ENCODE results near the gene BDH1.
"Not testable (repeated sequence)": the region's sequence is repeated elsewhere in the genome, so short reads cannot be mapped to it uniquely, and the experiment has no call there.

The BDH1 gene

GRCh38 chr3:197518881-197519421 lies 36.8 kb downstream of the BDH1 start:
- Histone ChIP-seq H3K36me3 (ENCODE audit: insufficient read depth, insufficient read length, low read length) (peaks cover 11% of the 10 kb centered on the region), H3K9ac (ENCODE audit: insufficient read length, low read depth) (no peak overlapping the region), H3K27me3 (ENCODE audit: insufficient read depth, insufficient read length) (no peaks in the 10 kb centered on the region), H3K4me3 (ENCODE audit: insufficient read length, low read depth) (no peak overlapping the region), H3K9me3 (ENCODE audit: insufficient read depth, low read length) (no peaks in the 10 kb centered on the region), H3K4me1 (ENCODE audit: insufficient read depth, insufficient read length) (peaks cover 8% of the 10 kb centered on the region)
- TF ChIP-seq SUZ12 (IDR thresholded peaks at IDR 0.05; ENCODE audit: extremely low read depth, insufficient read depth, insufficient read length) (no peak), YY1 (IDR thresholded peaks at IDR 0.05; ENCODE audit: insufficient read depth, insufficient read length) (no peak), ZNF274 (IDR thresholded peaks at IDR 0.05; ENCODE audit: low read depth, low read length) (no peak)
- DNase-seq (ENCODE audit: low read depth, low spot score): no peak

GRCh38 chr3:197517922-197518683 lies 37.7 kb downstream of the BDH1 start:
- H3K4me1 ChIP-seq (ENCODE audit: insufficient read depth, insufficient read length); H3K27me3 ChIP-seq (ENCODE audit: insufficient read depth, insufficient read length); H3K9ac ChIP-seq (ENCODE audit: insufficient read length, low read depth); H3K4me3 ChIP-seq (ENCODE audit: insufficient read length, low read depth); H3K9me3 ChIP-seq (ENCODE audit: insufficient read depth, low read length); DNase-seq (ENCODE audit: low read depth, low spot score): not testable (repeated sequence)
- peaks cover 12% of the 10 kb centered on the region for H3K36me3 ChIP-seq (ENCODE audit: insufficient read depth, insufficient read length, low read length)

GRCh38 chr3:197516890-197517606 lies 38.7 kb downstream of the BDH1 start:
- H3K9ac ChIP-seq (ENCODE audit: insufficient read length, low read depth); DNase-seq (ENCODE audit: low read depth, low spot score); H3K4me3 ChIP-seq (ENCODE audit: insufficient read length, low read depth); H3K9me3 ChIP-seq (ENCODE audit: insufficient read depth, low read length); H3K27me3 ChIP-seq (ENCODE audit: insufficient read depth, insufficient read length); H3K4me1 ChIP-seq (ENCODE audit: insufficient read depth, insufficient read length): not testable (repeated sequence)
- H3K36me3 ChIP-seq (ENCODE audit: insufficient read depth, insufficient read length, low read length): peaks cover 10% of the 10 kb centered on the region

- Histone ChIP-seq H3K4me3 (ENCODE audit: insufficient read length, low read depth) (no peak overlapping the region), H3K4me1 (ENCODE audit: insufficient read depth, insufficient read length) (peaks cover 8% of the 10 kb centered on the region), H3K9ac (ENCODE audit: insufficient read length, low read depth) (no peak overlapping the region), H3K27me3 (ENCODE audit: insufficient read depth, insufficient read length) (no peaks in the 10 kb centered on the region), H3K36me3 (ENCODE audit: insufficient read depth, insufficient read length, low read length) (peaks cover 15% of the 10 kb centered on the region), H3K9me3 (ENCODE audit: insufficient read depth, low read length) (no peaks in the 10 kb centered on the region)
- TF ChIP-seq SUZ12 (IDR thresholded peaks at IDR 0.05; ENCODE audit: extremely low read depth, insufficient read depth, insufficient read length): no peak
- TF ChIP-seq YY1 (IDR thresholded peaks at IDR 0.05; ENCODE audit: insufficient read depth, insufficient read length): no peak
- no peak for TF ChIP-seq ZNF274 (IDR thresholded peaks at IDR 0.05; ENCODE audit: low read depth, low read length)
- no peak for DNase-seq (ENCODE audit: low read depth, low spot score)
These were observed 39.3 kb downstream of the BDH1 start for GRCh38 chr3:197516517-197516889.

GRCh38 chr3:197514786-197515355 lies 40.9 kb downstream of the BDH1 start:
- DNase-seq (ENCODE audit: low read depth, low spot score): no peak
- Histone ChIP-seq H3K9me3 (ENCODE audit: insufficient read depth, low read length) (no peaks in the 10 kb centered on the region), H3K4me1 (ENCODE audit: insufficient read depth, insufficient read length) (no peaks in the 10 kb centered on the region), H3K27me3 (ENCODE audit: insufficient read depth, insufficient read length) (peaks cover 1% of the 10 kb centered on the region), H3K36me3 (ENCODE audit: insufficient read depth, insufficient read length, low read length) (peaks cover 23% of the 10 kb centered on the region), H3K4me3 (ENCODE audit: insufficient read length, low read depth) (no peak overlapping the region), H3K9ac (ENCODE audit: insufficient read length, low read depth) (peak overlapping the region; percentile 5)
- no peak for TF ChIP-seq ZNF274 (IDR thresholded peaks at IDR 0.05; ENCODE audit: low read depth, low read length)
- TF ChIP-seq YY1 (IDR thresholded peaks at IDR 0.05; ENCODE audit: insufficient read depth, insufficient read length): no peak
- TF ChIP-seq SUZ12 (IDR thresholded peaks at IDR 0.05; ENCODE audit: extremely low read depth, insufficient read depth, insufficient read length): no peak

GRCh38 chr3:197513953-197514785 lies 41.6 kb downstream of the BDH1 start:
- no peak overlapping the region for H3K9ac ChIP-seq (ENCODE audit: insufficient read length, low read depth)
- H3K4me3 ChIP-seq (ENCODE audit: insufficient read length, low read depth): no peak overlapping the region
- no peaks in the 10 kb centered on the region for H3K9me3 ChIP-seq (ENCODE audit: insufficient read depth, low read length)
- no peak for DNase-seq (ENCODE audit: low read depth, low spot score)
- TF ChIP-seq YY1 (IDR thresholded peaks at IDR 0.05; ENCODE audit: insufficient read depth, insufficient read length) (no peak), SUZ12 (IDR thresholded peaks at IDR 0.05; ENCODE audit: extremely low read depth, insufficient read depth, insufficient read length) (no peak), ZNF274 (IDR thresholded peaks at IDR 0.05; ENCODE audit: low read depth, low read length) (no peak)
- peaks cover 8% of the 10 kb centered on the region for H3K27me3 ChIP-seq (ENCODE audit: insufficient read depth, insufficient read length)
- peaks cover 23% of the 10 kb centered on the region for H3K36me3 ChIP-seq (ENCODE audit: insufficient read depth, insufficient read length, low read length)
- H3K4me1 ChIP-seq (ENCODE audit: insufficient read depth, insufficient read length): no peaks in the 10 kb centered on the region

Data from NT2/D1 (cell line).